ENCODE results near the gene DPH7.
"Not testable (repeated sequence)": the region's sequence is repeated elsewhere in the genome, so short reads cannot be mapped to it uniquely, and the experiment has no call there.

The DPH7 gene

GRCh38 chr9:137511126-137511525, 67.6 kb downstream of the DPH7 start:
- not testable (repeated sequence) for H3K4me1 Mint-ChIP-seq, H3K4me3 Mint-ChIP-seq, H3K36me3 Mint-ChIP-seq, H3K27me3 Mint-ChIP-seq, H3K9me3 Mint-ChIP-seq, H3K27ac Mint-ChIP-seq

DNA sequence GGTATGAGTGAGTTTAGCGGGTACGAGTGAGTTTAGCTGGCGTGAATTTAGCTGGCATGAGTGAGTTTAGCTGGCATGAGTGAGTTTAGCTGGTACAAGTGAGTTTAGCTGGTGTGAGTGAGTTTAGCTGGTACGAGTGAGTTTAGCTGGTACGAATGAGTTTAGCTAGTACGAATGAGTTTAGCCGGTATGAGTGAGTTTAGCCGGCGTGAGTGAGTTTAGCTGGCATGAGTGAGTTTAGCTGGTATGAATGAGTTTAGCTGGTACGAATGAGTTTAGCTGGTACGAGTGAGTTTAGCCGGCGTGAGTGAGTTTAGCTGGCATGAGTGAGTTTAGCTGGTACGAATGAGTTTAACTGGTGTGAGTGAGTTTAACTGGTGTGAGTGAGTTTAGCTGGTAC, 69.5 kb downstream of the DPH7 start:
- H3K27ac Mint-ChIP-seq, result no peak overlapping the region
- no peaks in the 10 kb centered on the region for H3K9me3 Mint-ChIP-seq
- no peak overlapping the region for H3K4me3 Mint-ChIP-seq
- H3K36me3 Mint-ChIP-seq, result no peaks in the 10 kb centered on the region
- peaks cover 8% of the 10 kb centered on the region for H3K4me1 Mint-ChIP-seq
- no peaks in the 10 kb centered on the region for H3K27me3 Mint-ChIP-seq

GRCh38 chr9:137506702-137507171, 72.0 kb downstream of the DPH7 start:
- Mint-ChIP-seq H3K4me3 (no peak overlapping the region), H3K36me3 (peaks cover 2% of the 10 kb centered on the region), H3K27ac (no peak overlapping the region), H3K27me3 (no peaks in the 10 kb centered on the region), H3K4me1 (peaks cover 3% of the 10 kb centered on the region), H3K9me3 (no peaks in the 10 kb centered on the region)

DNA sequence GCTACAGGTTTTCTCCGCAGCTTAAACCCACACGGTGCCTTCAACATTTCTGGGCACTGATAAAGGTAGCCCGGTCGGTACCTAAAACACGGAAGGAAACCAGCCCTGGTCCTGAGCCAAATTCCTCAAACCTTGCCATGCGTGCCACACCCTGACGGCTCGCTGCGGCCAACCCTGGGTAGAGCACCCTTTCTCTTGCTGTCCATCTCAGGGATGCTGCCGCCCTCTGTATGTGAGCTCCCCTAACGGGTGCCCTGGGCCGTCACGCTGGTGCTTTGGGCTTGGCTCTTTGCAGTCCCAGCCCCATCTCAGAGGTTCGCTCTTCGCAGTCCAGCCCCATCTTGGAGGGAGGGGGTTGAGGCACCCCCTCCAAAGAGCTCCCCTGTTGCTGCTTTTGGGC, 72.5 kb downstream of the DPH7 start:
- Mint-ChIP-seq H3K9me3 (no peaks in the 10 kb centered on the region), H3K36me3 (peaks cover 2% of the 10 kb centered on the region), H3K27ac (no peak overlapping the region), H3K4me1 (peaks cover 3% of the 10 kb centered on the region), H3K27me3 (no peaks in the 10 kb centered on the region), H3K4me3 (no peak overlapping the region)

GRCh38 chr9:137505421-137506140, 73.1 kb downstream of the DPH7 start:
- peaks cover 3% of the 10 kb centered on the region for H3K4me1 Mint-ChIP-seq
- no peak overlapping the region for H3K27ac Mint-ChIP-seq

More at GRCh38 chr9:137505421-137506140, 73.1 kb downstream of the DPH7 start:
- Mint-ChIP-seq H3K4me3 (no peak overlapping the region), H3K27me3 (no peaks in the 10 kb centered on the region), H3K9me3 (no peaks in the 10 kb centered on the region), H3K36me3 (peaks cover 2% of the 10 kb centered on the region)
